SK-N-SH (cell line): Measurements from ENCODE around the gene GATA3. TPM values are rescaled to one million over a fixed set of nuclear protein-coding genes. Genes with fewer than 3 reads are reported as not detected.

Experiments
- CTCF ChIA-PET: fragments of 300-600, 350-600 bp; formaldehyde crosslinking; extraction: SDS; loops from one replicate; lab custom pipeline; 2021; lab: Yijun Ruan, JAX
- POLR2A ChIA-PET: fragments of 350-600 bp; sonication (Branson Sonifier 250); formaldehyde crosslinking; extraction: SDS; loops from one replicate; lab custom pipeline; 2020; ENCODE audit warnings: antibody characterized with exemption, inconsistent platforms; lab: Yijun Ruan, JAX
- DNase-seq: peaks from one replicate; pipeline ENCODE4 v3.0.0; 2012
- H2AFZ ChIP-seq: fragments of 200-600 bp; sonication (generic); 2 replicates; pipeline ENCODE4 v1.8.1; 2016; ENCODE audit warnings: antibody characterized with exemption, mild to moderate bottlenecking, low read depth
- H3F3A ChIP-seq: fragments of 200-600 bp; sonication (generic); replicated peaks from 2 replicates; pipeline ENCODE3; 2016; ENCODE audit warnings: antibody characterized with exemption, mild to moderate bottlenecking; ENCODE audit not compliant: insufficient read depth
- H3K27ac ChIP-seq, 2 experiments: fragments of 200-500 bp in 1 of 2; fragments of 200-600 bp in 1 of 2; sonication (Bioruptor generic) in 1 of 2; sonication (generic), shearing (Covaris generic) in 1 of 2; 2 replicates each; pipeline versions ENCODE4 v1.5.1 to v1.6.1; 2014 to 2016; ENCODE audit warnings: low read depth in 2 of 2, inconsistent platforms in 1 of 2, low read length in 1 of 2, mild to moderate bottlenecking in 1 of 2, mixed read lengths in 1 of 2
- H3K27me3 ChIP-seq: fragments of 200-600 bp; sonication (generic), shearing (Covaris generic); 2 replicates; pipeline ENCODE4 v1.6.1; 2016; ENCODE audit warnings: mixed run types; ENCODE audit not compliant: insufficient read depth
- H3K36me3 ChIP-seq, 2 experiments: fragments of 200-500 bp in 1 of 2; fragments of 200-600 bp in 1 of 2; sonication (Bioruptor generic) in 1 of 2; sonication (generic) in 1 of 2; replicated peaks in 1 of 2; 2 replicates each; pipeline versions ENCODE3 to v1.5.1; 2014 to 2016; ENCODE audit warnings: low read length in 1 of 2, mild to moderate bottlenecking in 1 of 2; ENCODE audit not compliant: insufficient read depth in 2 of 2, control insufficient read depth in 1 of 2
- H3K4me1 ChIP-seq, 2 experiments: fragments of 200-500 bp in 1 of 2; fragments of 200-600 bp in 1 of 2; sonication (Bioruptor generic) in 1 of 2; sonication (generic), shearing (Covaris generic) in 1 of 2; 2 replicates each; pipeline versions ENCODE4 v1.5.1 to v1.6.1; 2014 to 2016; ENCODE audit warnings: low read depth in 1 of 2, low read length in 1 of 2, mixed run types in 1 of 2; ENCODE audit not compliant: insufficient read depth in 2 of 2, control insufficient read depth in 1 of 2
- H3K4me2 ChIP-seq: fragments of 200-600 bp; sonication (generic), shearing (Covaris generic); 2 replicates; pipeline ENCODE4 v1.6.1; 2017; ENCODE audit warnings: mixed run types
- H3K4me3 ChIP-seq, 2 experiments: fragments of 200-500 bp in 1 of 2; fragments of 200-600 bp in 1 of 2; sonication (Bioruptor generic) in 1 of 2; sonication (generic), shearing (Covaris generic) in 1 of 2; 2 replicates each; pipeline versions ENCODE4 v1.5.1 to v1.8.1; 2014 to 2016; ENCODE audit warnings: low read depth in 2 of 2, inconsistent platforms in 1 of 2, low read length in 1 of 2, mild to moderate bottlenecking in 1 of 2, mixed read lengths in 1 of 2, moderate library complexity in 1 of 2
- H3K79me2 ChIP-seq: fragments of 200-600 bp; sonication (generic); 2 replicates; pipeline ENCODE4 v1.8.1; 2017; ENCODE audit warnings: mild to moderate bottlenecking; ENCODE audit not compliant: insufficient read depth
- H3K9ac ChIP-seq: fragments of 200-600 bp; sonication (generic); 2 replicates; pipeline ENCODE4 v1.6.1; 2017; ENCODE audit warnings: mixed run types
- H3K9me2 ChIP-seq: fragments of 200-600 bp; sonication (generic); 2 replicates; pipeline ENCODE4 v1.6.1; 2017; ENCODE audit warnings: mixed run types
- H3K9me3 ChIP-seq: fragments of 200-600 bp; sonication (generic); 2 replicates; pipeline ENCODE4 v1.6.1; 2017; ENCODE audit warnings: mixed run types, mild to moderate bottlenecking, moderate library complexity
- H4K20me1 ChIP-seq: fragments of 200-600 bp; sonication (generic); 2 replicates; pipeline ENCODE4 v1.6.1; 2017; ENCODE audit warnings: mild to moderate bottlenecking, mixed run types; ENCODE audit not compliant: insufficient read depth
- CHD2 ChIP-seq: fragments of 150-350 bp; IDR thresholded peaks from 2 replicates; pipeline ENCODE4 v1.6.1; 2018; ENCODE audit warnings: low read length; ENCODE audit not compliant: partially characterized antibody
- ELF1 ChIP-seq: IDR thresholded peaks from 2 replicates; pipeline ENCODE4 v1.4.0; 2012
- FOSL2 ChIP-seq: IDR thresholded peaks from 2 replicates; pipeline ENCODE4 v1.4.0; 2012; ENCODE audit warnings: low read depth, mild to moderate bottlenecking, moderate library complexity, borderline replicate concordance
- FOXM1 ChIP-seq: IDR thresholded peaks from 2 replicates; pipeline ENCODE4 v1.4.0; 2012; ENCODE audit warnings: low read depth, mild to moderate bottlenecking
- JUND ChIP-seq: IDR thresholded peaks from 2 replicates; pipeline ENCODE4 v1.4.0; 2012
- MXI1 ChIP-seq: IDR thresholded peaks from 2 replicates; pipeline ENCODE4 v1.6.1; 2012; ENCODE audit warnings: mild to moderate bottlenecking, low read depth, low read length, improper control_type of control experiment
- RAD21 ChIP-seq: IDR thresholded peaks from 2 replicates; pipeline ENCODE4 v1.6.1; 2012; ENCODE audit warnings: mild to moderate bottlenecking, low read length
- RCOR1 ChIP-seq: fragments of 150-350 bp; IDR thresholded peaks from 2 replicates; pipeline ENCODE4 v1.6.1; 2017; ENCODE audit warnings: antibody characterized with exemption, low read length
- RFX5 ChIP-seq: IDR thresholded peaks from 2 replicates; pipeline ENCODE4 v1.6.1; 2012; ENCODE audit warnings: mild to moderate bottlenecking, improper control_type of control experiment, low read length
- TAF1 ChIP-seq: IDR thresholded peaks from 2 replicates; pipeline ENCODE4 v1.6.1; 2012; ENCODE audit warnings: low read depth, mild to moderate bottlenecking, low read length, moderate library complexity, borderline replicate concordance
- WGBS: methylation state at CpG from one replicate; pipeline ENCODE4 v1.1.6; 2017; ENCODE audit warnings: low lambda C conversion rate; 5-methylcytosine and 5-hydroxymethylcytosine counted together
- polyA plus RNA-seq, 3 experiments: library from polyadenylated mRNA; depleted of rRNA; stranded (reverse); fragments of >200 nt; gene quantifications; 2 replicates each; pipeline ENCODE4 v1.2.3, GENCODE V29; 2012
- TF ChIP-seq, protein P1 (sequence below): IDR thresholded peaks from 2 replicates; pipeline ENCODE4 v1.4.0; 2012; ENCODE audit warnings: low read depth

The GATA3 gene
- polyA plus RNA-seq, 1 of the 3 experiments (the other 2 are of a cell fraction) = 14.3 TPM

DNA sequence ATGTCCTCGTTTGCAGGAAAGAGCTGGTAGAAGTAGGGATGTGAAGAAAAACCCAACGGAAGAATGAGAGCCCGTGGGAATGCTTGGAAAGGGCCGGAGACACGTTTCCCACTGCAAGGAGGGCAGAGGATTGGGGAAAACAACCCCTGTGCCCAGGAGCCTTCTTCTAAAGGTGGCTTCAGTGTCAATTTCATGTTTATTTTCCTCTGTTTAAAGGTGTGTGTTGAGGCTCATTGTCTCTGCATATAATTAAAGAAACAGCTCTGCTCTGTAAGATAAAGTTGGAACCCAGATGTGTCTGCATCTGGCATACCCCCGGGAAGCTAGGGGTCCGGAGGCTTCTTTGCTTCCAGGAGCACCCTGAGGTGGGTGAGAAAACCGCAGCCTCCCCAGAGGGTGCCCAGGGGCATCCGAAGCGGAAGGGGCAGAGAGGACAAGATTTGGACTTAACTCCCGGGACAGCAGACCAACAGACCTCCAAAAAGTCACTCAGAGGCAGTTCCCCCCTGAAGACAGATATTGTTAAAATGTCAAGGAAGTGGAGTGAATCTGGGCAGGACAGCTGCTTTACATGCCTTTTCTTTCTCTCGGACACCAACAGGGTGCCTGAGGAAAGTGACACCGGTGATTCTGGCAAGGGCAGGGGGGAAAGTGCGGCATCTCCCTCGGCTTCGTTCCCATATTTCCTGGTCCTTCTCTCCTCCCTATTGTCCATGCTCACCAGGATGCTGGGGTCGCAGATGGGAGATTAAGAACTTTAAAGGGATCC is 8.6 kb upstream of the GATA3 start:
- ChIA-PET CTCF (interaction anchor here (1.0 to 1.8 kb wide), 9 partner anchors 13 to 1258 kb away, joined by 3 to 5 read pairs (median 3); no protein-coding TSS in a partner anchor), POLR2A (interaction anchor here (0.7 to 3.6 kb wide), 7 partner anchors 8 to 1193 kb away, joined by 3 to 31 read pairs (median 4); partner anchors contain the start of gene GATA3)
- Histone ChIP-seq H3K9me3 (no peaks in the 10 kb centered on the region), H3K4me2 (peak overlapping the region; percentile 98), H3K4me1 (peaks cover 8 to 18% of the 10 kb centered on the region in 2 experiments; a peak in 2 of 4 replicates), H3K9me2 (no peaks in the 10 kb centered on the region), H3K4me3 (peak overlapping the region; percentile 86 to 92), H3K27me3 (no peaks in the 10 kb centered on the region), H3K27ac (peak overlapping the region; percentile 96 to 98; a peak in 3 of 4 replicates), H3K79me2 (peaks cover 54% of the 10 kb centered on the region), H3K36me3 (no peaks in the 10 kb centered on the region), H3F3A (no peaks in the 10 kb centered on the region), H4K20me1 (no peaks in the 10 kb centered on the region), H3K9ac (peak overlapping the region; percentile 96), H2AFZ (peak overlapping the region; percentile 82; the same call in 1 of the 2 replicates)
- TF ChIP-seq JUND (no peak), FOXM1 (no peak), RFX5 (no peak), RCOR1 (no peak), FOSL2 (no peak), CHD2 (no peak)
- TF ChIP-seq, protein P1, sequence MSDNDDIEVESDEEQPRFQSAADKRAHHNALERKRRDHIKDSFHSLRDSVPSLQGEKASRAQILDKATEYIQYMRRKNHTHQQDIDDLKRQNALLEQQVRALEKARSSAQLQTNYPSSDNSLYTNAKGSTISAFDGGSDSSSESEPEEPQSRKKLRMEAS = no peak
- DNase-seq = peak; percentile 61
- WGBS = 10% methylated on average over 17 of the region's 17 CpGs

- POLR2A ChIA-PET = interaction anchor here (0.7 to 3.6 kb wide), 12 partner anchors 12 to 1249 kb away, joined by 3 to 31 read pairs (median 4); no protein-coding TSS in a partner anchor
- H3K36me3 ChIP-seq = no peaks in the 10 kb centered on the region
- peak overlapping the region; percentile 86 to 92 for H3K4me3 ChIP-seq
- H2AFZ ChIP-seq = no peak overlapping the region
- H3K4me1 ChIP-seq = peaks cover 8 to 23% of the 10 kb centered on the region in 2 experiments; a peak in 2 of 4 replicates
- WGBS = 18% methylated on average over 24 of the region's 30 CpGs
- CTCF ChIA-PET = interaction anchor here (1.0 to 4.5 kb wide), 8 partner anchors 13 to 1189 kb away, joined by 3 to 15 read pairs (median 4); no protein-coding TSS in a partner anchor
- no peaks in the 10 kb centered on the region for H4K20me1 ChIP-seq
- H3K9me3 ChIP-seq = no peaks in the 10 kb centered on the region
- H3F3A ChIP-seq = no peaks in the 10 kb centered on the region
- peak overlapping the region; percentile 96 to 98 for H3K27ac ChIP-seq
- DNase-seq = peak; percentile 79
- no peaks in the 10 kb centered on the region for H3K27me3 ChIP-seq
- no peak for TF ChIP-seq ELF1
- 0 out of 2 replicates have a peak, but pooled peaks have one; percentile 2 for TF ChIP-seq RCOR1
- 0 out of 2 replicates have a peak, but pooled peaks have one; percentile 1 for TF ChIP-seq RAD21
- TF ChIP-seq TAF1 = 0 out of 2 replicates have a peak, but pooled peaks have one; percentile 19
- TF ChIP-seq, protein P1 = peak; percentile 3; the same call in 1 of the 2 replicates
- peak; percentile 69 for TF ChIP-seq MXI1
- TF ChIP-seq FOSL2 = no peak
- H3K9ac ChIP-seq = peak overlapping the region; percentile 96
- H3K4me2 ChIP-seq = peak overlapping the region; percentile 98
- H3K79me2 ChIP-seq = peaks cover 71% of the 10 kb centered on the region
- H3K9me2 ChIP-seq = no peaks in the 10 kb centered on the region
These were observed 6.8 kb upstream of the GATA3 start for GRCh38 chr10:8047452-8048280.
